B cell (primary cell): ENCODE data around the gene UBXN10. TPM values are rescaled to one million over a fixed set of nuclear protein-coding genes. Genes with fewer than 3 reads are reported as not detected.

ENCODE experiments used
- ATAC-seq: fragments of 200-7000 bp; cut with Tn5 transposase; one replicate; pipeline ENCODE4 v1.10.0; 2021; ENCODE audit warnings: low read depth, mild to moderate bottlenecking, moderate number of reproducible peaks, moderate library complexity
- CTCF ChIA-PET: fragments of 350-600 bp; sonication (Branson Sonifier 250); formaldehyde crosslinking; loops from one replicate; lab custom pipeline; 2021; ENCODE audit warnings: antibody characterized with exemption, inconsistent platforms; lab: Charles Lee
- POLR2A ChIA-PET: fragments of 350-600 bp; sonication (Branson Sonifier 250); formaldehyde crosslinking; loops from one replicate; lab custom pipeline; 2021; ENCODE audit warnings: antibody characterized with exemption; lab: Charles Lee
- DNase-seq: peaks from one replicate; pipeline ENCODE4 v3.0.0; 2013
- H2AFZ ChIP-seq: 2 replicates; pipeline ENCODE4 v1.6.1; 2012; ENCODE audit warnings: mild to moderate bottlenecking, low read depth, low read length; ENCODE audit not compliant: insufficient read depth, poor library complexity, severe bottlenecking
- H3K27ac ChIP-seq, 2 donors: 1 replicate in 1 of 2; 2 replicates in 1 of 2; pipeline ENCODE4 v1.5.1; 2012 to 2013; ENCODE audit warnings: low read length in 2 of 2, mild to moderate bottlenecking in 2 of 2, moderate library complexity in 1 of 2
- H3K27me3 ChIP-seq, 4 experiments: fragments of 200-600 bp in 1 of 4; sonication (generic) in 1 of 4; replicated peaks in 1 of 4; 1 replicate in 2 of 4; 2 replicates in 2 of 4; pipeline versions ENCODE4 v1.6.1 to v1.7.0; 2013 to 2016; ENCODE audit warnings: low read length in 3 of 4, mild to moderate bottlenecking in 2 of 4, mixed read lengths in 1 of 4, moderate library complexity in 1 of 4; ENCODE audit not compliant: insufficient read depth in 4 of 4, control insufficient read depth in 3 of 4; ENCODE audit errors: control extremely low read depth in 1 of 4
- H3K36me3 ChIP-seq, 2 experiments: replicated peaks in 1 of 2; 1 replicate in 1 of 2; 2 replicates in 1 of 2; pipeline versions ENCODE4 v1.6.1 to v1.7.1; 2013; ENCODE audit warnings: low read length in 1 of 2; ENCODE audit not compliant: insufficient read depth in 2 of 2, control insufficient read depth in 1 of 2; ENCODE audit errors: control extremely low read depth in 1 of 2, extremely low read depth in 1 of 2
- H3K4me1 ChIP-seq, 2 donors: fragments of 200-600 bp in 1 of 2; sonication (generic) in 1 of 2; 1 replicate in 1 of 2; 2 replicates in 1 of 2; pipeline versions ENCODE4 v1.5.1 to v1.6.1; 2013 to 2017; ENCODE audit warnings: low read length in 2 of 2; ENCODE audit not compliant: control insufficient read depth in 2 of 2, insufficient read depth in 2 of 2
- H3K4me2 ChIP-seq: replicated peaks from 2 replicates; pipeline ENCODE3; 2012; ENCODE audit warnings: mild to moderate bottlenecking, low read depth, low read length; ENCODE audit not compliant: poor library complexity, severe bottlenecking
- H3K4me3 ChIP-seq, 5 experiments: fragments of 200-600 bp in 1 of 5; sonication (generic) in 1 of 5; 1 replicate in 3 of 5; 2 replicates in 2 of 5; pipeline versions ENCODE4 v1.5.1 to v1.7.0; 2011 to 2016; ENCODE audit warnings: low read length in 4 of 5, mild to moderate bottlenecking in 4 of 5, low read depth in 2 of 5, control low read depth in 1 of 5, moderate library complexity in 1 of 5; ENCODE audit not compliant: insufficient read depth in 1 of 5; ENCODE audit errors: control extremely low read depth in 1 of 5, extremely low read depth in 1 of 5
- H3K79me2 ChIP-seq: fragments of 200-600 bp; sonication (generic); one replicate; pipeline ENCODE4 v1.6.0; 2016; ENCODE audit warnings: low read length; ENCODE audit not compliant: control insufficient read depth, insufficient read depth
- H3K9ac ChIP-seq: fragments of 200-600 bp; sonication (generic); 2 replicates; pipeline ENCODE4 v1.6.1; 2017; ENCODE audit warnings: mild to moderate bottlenecking, low read length, moderate library complexity
- H3K9me3 ChIP-seq, 3 donors: one replicate each; pipeline versions ENCODE4 v1.6.1 to v1.7.1; 2013; ENCODE audit warnings: low read length in 2 of 3; ENCODE audit not compliant: control insufficient read depth in 2 of 3, insufficient read depth in 1 of 3; ENCODE audit errors: control extremely low read depth in 1 of 3
- H4K20me1 ChIP-seq: 2 replicates; pipeline ENCODE4 v1.6.0; 2012; ENCODE audit warnings: mild to moderate bottlenecking, low read length; ENCODE audit not compliant: insufficient read depth, control insufficient read depth, poor library complexity, severe bottlenecking
- H3K27ac Mint-ChIP-seq: one replicate; pipeline ENCODE4 v1.8.0; 2021; ENCODE audit warnings: mixed read lengths
- H3K27me3 Mint-ChIP-seq: one replicate; pipeline ENCODE4 v1.8.0; 2021; ENCODE audit warnings: mixed read lengths
- H3K4me1 Mint-ChIP-seq: one replicate; pipeline ENCODE4 v1.8.0; 2021; ENCODE audit warnings: mixed read lengths
- H3K4me3 Mint-ChIP-seq: one replicate; pipeline ENCODE4 v1.8.0; 2021; ENCODE audit warnings: mixed read lengths
- H3K9me3 Mint-ChIP-seq: one replicate; pipeline ENCODE4 v1.8.0; 2022; ENCODE audit warnings: mixed read lengths; ENCODE audit not compliant: insufficient read depth
- EZH2 ChIP-seq: IDR thresholded peaks from 2 replicates; pipeline ENCODE4 v1.6.1; 2012; ENCODE audit warnings: borderline replicate concordance, low read depth, mild to moderate bottlenecking, moderate library complexity, low read length; ENCODE audit not compliant: insufficient read depth, poor library complexity, severe bottlenecking
- WGBS: methylation state at CpG from one replicate; pipeline ENCODE4 v1.1.5; 2013; ENCODE audit warnings: missing lambda C conversion rate; ENCODE audit not compliant: insufficient coverage; 5-methylcytosine and 5-hydroxymethylcytosine counted together
- intact Hi-C: fragments of 100-400 bp; cut with micrococcal nuclease; formaldehyde crosslinking; loops from one replicate; pipeline ENCODE4 v1.10.0; 2022
- polyA plus RNA-seq: library from polyadenylated mRNA; depleted of rRNA; stranded (reverse); fragments of >200 nt; gene quantifications from 2 replicates; pipeline ENCODE4 v1.2.3, GENCODE V29; 2012
- total RNA-seq, 2 donors: library from RNA; stranded (reverse); fragments of 120-200 nt in 1 of 2; gene quantifications; 1 replicate in 1 of 2; 2 replicates in 1 of 2; pipeline versions ENCODE4 v1.2.3 to v1.2.4, GENCODE V29; 2013 to 2022
- TF ChIP-seq, protein P1 (sequence below): fragments of 200-600 bp; IDR thresholded peaks from one replicate; pipeline ENCODE4 v1.8.0; 2022; ENCODE audit warnings: antibody characterized with exemption, mild to moderate bottlenecking

Gene UBXN10
- total and polyA plus RNA-seq, 2 donors (not counting 1 experiment from before 2014, with no cell fraction given) = 0.07 to 0.25 TPM

- Histone ChIP-seq H3K36me3 (no peaks in the 10 kb centered on the region), H3K79me2 (no peaks in the 10 kb centered on the region), H3K27ac (no peak overlapping the region), H3K27me3 (peaks cover 0 to 28% (median 8%) of the 10 kb centered on the region in 4 experiments), H3K4me2 (no peak overlapping the region), H4K20me1 (no peaks in the 10 kb centered on the region), H2AFZ (no peak overlapping the region), H3K9me3 (no peaks in the 10 kb centered on the region), H3K9ac (no peak overlapping the region), H3K4me3 (no peak overlapping the region), H3K4me1 (peaks cover 4 to 5% of the 10 kb centered on the region in 2 donors)
- 80% methylated on average over 1 of the region's 4 CpGs for WGBS
- Mint-ChIP-seq H3K27me3 (peaks cover 38% of the 10 kb centered on the region), H3K9me3 (no peaks in the 10 kb centered on the region), H3K4me3 (no peak overlapping the region), H3K4me1 (peaks cover 6% of the 10 kb centered on the region), H3K27ac (no peak overlapping the region)
- TF ChIP-seq, protein P1, sequence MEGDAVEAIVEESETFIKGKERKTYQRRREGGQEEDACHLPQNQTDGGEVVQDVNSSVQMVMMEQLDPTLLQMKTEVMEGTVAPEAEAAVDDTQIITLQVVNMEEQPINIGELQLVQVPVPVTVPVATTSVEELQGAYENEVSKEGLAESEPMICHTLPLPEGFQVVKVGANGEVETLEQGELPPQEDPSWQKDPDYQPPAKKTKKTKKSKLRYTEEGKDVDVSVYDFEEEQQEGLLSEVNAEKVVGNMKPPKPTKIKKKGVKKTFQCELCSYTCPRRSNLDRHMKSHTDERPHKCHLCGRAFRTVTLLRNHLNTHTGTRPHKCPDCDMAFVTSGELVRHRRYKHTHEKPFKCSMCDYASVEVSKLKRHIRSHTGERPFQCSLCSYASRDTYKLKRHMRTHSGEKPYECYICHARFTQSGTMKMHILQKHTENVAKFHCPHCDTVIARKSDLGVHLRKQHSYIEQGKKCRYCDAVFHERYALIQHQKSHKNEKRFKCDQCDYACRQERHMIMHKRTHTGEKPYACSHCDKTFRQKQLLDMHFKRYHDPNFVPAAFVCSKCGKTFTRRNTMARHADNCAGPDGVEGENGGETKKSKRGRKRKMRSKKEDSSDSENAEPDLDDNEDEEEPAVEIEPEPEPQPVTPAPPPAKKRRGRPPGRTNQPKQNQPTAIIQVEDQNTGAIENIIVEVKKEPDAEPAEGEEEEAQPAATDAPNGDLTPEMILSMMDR = peak; percentile 55
- no peak for TF ChIP-seq EZH2
- ATAC-seq (no peak), DNase-seq (no peak)
- intact Hi-C loops = loop anchor here (1.0 to 2.0 kb wide), 3 partner anchors 25 to 221 kb away; no protein-coding TSS in a partner anchor
- ChIA-PET CTCF (interaction anchor here (0.6 to 5.9 kb wide), 20 partner anchors 10 to 1825 kb away, joined by 3 to 81 read pairs (median 6); partner anchors contain the start of gene OTUD3), POLR2A (no interaction called here)
Measured at GRCh38 chr1:20195462-20195780, 9.5 kb downstream of the UBXN10 start.

GRCh38 chr1:20197329-20197791 is 11.5 kb downstream of the UBXN10 start:
- Histone ChIP-seq H3K27ac (no peak overlapping the region), H4K20me1 (no peaks in the 10 kb centered on the region), H3K9ac (no peak overlapping the region), H3K4me1 (peaks cover 4 to 5% of the 10 kb centered on the region in 2 donors), H3K36me3 (no peaks in the 10 kb centered on the region), H3K4me3 (no peak overlapping the region), H3K4me2 (no peak overlapping the region), H2AFZ (no peak overlapping the region), H3K79me2 (no peaks in the 10 kb centered on the region), H3K9me3 (no peaks in the 10 kb centered on the region), H3K27me3 (peaks cover 0 to 34% (median 8%) of the 10 kb centered on the region in 4 experiments)
- ChIA-PET CTCF (interaction anchor here (0.7 to 5.9 kb wide), 5 partner anchors 15 to 279 kb away, joined by 3 to 81 read pairs (median 22); no protein-coding TSS in a partner anchor), POLR2A (no interaction called here)
- TF ChIP-seq, protein P1 = no peak
- no peak for TF ChIP-seq EZH2
- Mint-ChIP-seq H3K4me1 (peaks cover 6% of the 10 kb centered on the region), H3K9me3 (no peaks in the 10 kb centered on the region), H3K27ac (no peak overlapping the region), H3K4me3 (no peak overlapping the region), H3K27me3 (peaks cover 35% of the 10 kb centered on the region)
- ATAC-seq (no peak), DNase-seq (no peak)
- intact Hi-C loops = no loop called here
- WGBS = 93% methylated on average over 5 of the region's 6 CpGs
